H9 (cell line): Measurements from ENCODE around the gene PAK1. TPM values are rescaled to one million over a fixed set of nuclear protein-coding genes. Genes with fewer than 3 reads are reported as not detected.
A peak's percentile ranks its signal among the peaks of the same experiment; 100 is the strongest.

Source experiments
- DNase-seq: peaks from one replicate; pipeline ENCODE4 v3.0.0-alpha.2; 2017
- H2AFZ ChIP-seq: one replicate; pipeline ENCODE4 v1.6.1; 2013; ENCODE audit warnings: mild to moderate bottlenecking, low read length, control low read depth, moderate library complexity
- H2AK5ac ChIP-seq: 2 replicates; pipeline ENCODE4 v1.6.1; 2013; ENCODE audit warnings: low read length, control low read depth, mixed read lengths; ENCODE audit not compliant: insufficient read length
- H2BK120ac ChIP-seq: one replicate; pipeline ENCODE4 v1.6.1; 2013; ENCODE audit warnings: low read depth, mild to moderate bottlenecking, low read length, control low read depth, inconsistent platforms; ENCODE audit not compliant: poor library complexity, severe bottlenecking
- H2BK12ac ChIP-seq: 2 replicates; pipeline ENCODE4 v1.6.1; 2013; ENCODE audit warnings: low read length, control low read depth, mixed read lengths, low read depth; ENCODE audit not compliant: insufficient read length
- H2BK15ac ChIP-seq: 2 replicates; pipeline ENCODE4 v1.6.1; 2013; ENCODE audit warnings: low read depth, low read length, control low read depth
- H2BK20ac ChIP-seq: one replicate; pipeline ENCODE4 v1.6.1; 2013; ENCODE audit warnings: low read depth, mild to moderate bottlenecking, low read length, control low read depth, inconsistent platforms; ENCODE audit not compliant: poor library complexity, severe bottlenecking
- H2BK5ac ChIP-seq: 2 replicates; pipeline ENCODE4 v1.6.1; 2013; ENCODE audit warnings: low read length, control low read depth, mixed read lengths; ENCODE audit not compliant: insufficient read length
- H3K14ac ChIP-seq: 2 replicates; pipeline ENCODE4 v1.6.1; 2013; ENCODE audit warnings: low read length, control low read depth; ENCODE audit not compliant: insufficient read depth
- H3K18ac ChIP-seq: 2 replicates; pipeline ENCODE4 v1.6.1; 2013; ENCODE audit warnings: low read depth, mild to moderate bottlenecking, mixed read lengths, low read length, control low read depth; ENCODE audit not compliant: insufficient read length
- H3K23ac ChIP-seq: 2 replicates; pipeline ENCODE4 v1.6.1; 2013; ENCODE audit warnings: low read length, control low read depth, mixed read lengths, low read depth; ENCODE audit not compliant: insufficient read length
- H3K23me2 ChIP-seq: 2 replicates; pipeline ENCODE4 v1.6.1; 2013; ENCODE audit warnings: low read depth, mild to moderate bottlenecking, mixed read lengths, low read length, control low read depth; ENCODE audit not compliant: insufficient read length, poor library complexity, severe bottlenecking
- H3K27ac ChIP-seq: 2 replicates; pipeline ENCODE4 v1.5.1; 2013; ENCODE audit warnings: low read length, control low read depth, mixed read lengths, low read depth; ENCODE audit not compliant: insufficient read length
- H3K27me3 ChIP-seq: 2 replicates; pipeline ENCODE4 v1.6.1; 2013; ENCODE audit warnings: low read length, control low read depth, inconsistent platforms; ENCODE audit not compliant: insufficient read depth
- H3K4ac ChIP-seq: 2 replicates; pipeline ENCODE4 v1.6.1; 2013; ENCODE audit warnings: low read depth, mild to moderate bottlenecking, control low read depth, inconsistent platforms, low read length, moderate library complexity
- H3K4me1 ChIP-seq: 2 replicates; pipeline ENCODE4 v1.6.1; 2013; ENCODE audit warnings: low read length, control low read depth, inconsistent platforms; ENCODE audit not compliant: insufficient read depth
- H3K4me2 ChIP-seq: 2 replicates; pipeline ENCODE4 v1.6.1; 2013; ENCODE audit warnings: low read length, control low read depth, mixed read lengths; ENCODE audit not compliant: insufficient read length, insufficient read depth
- H3K56ac ChIP-seq: 2 replicates; pipeline ENCODE4 v1.6.1; 2013; ENCODE audit warnings: low read depth, mild to moderate bottlenecking, mixed read lengths, low read length, control low read depth; ENCODE audit not compliant: insufficient read length
- H3K79me1 ChIP-seq: 2 replicates; pipeline ENCODE4 v1.6.1; 2013; ENCODE audit warnings: low read depth, mild to moderate bottlenecking, moderate library complexity, low read length, control low read depth, inconsistent platforms; ENCODE audit not compliant: insufficient read depth, poor library complexity, severe bottlenecking
- H3K79me2 ChIP-seq: 2 replicates; pipeline ENCODE4 v1.6.1; 2013; ENCODE audit warnings: low read length, control low read depth, inconsistent platforms; ENCODE audit not compliant: insufficient read depth
- H3K9ac ChIP-seq: 2 replicates; pipeline ENCODE4 v1.6.1; 2013; ENCODE audit warnings: low read length, control low read depth, mixed read lengths; ENCODE audit not compliant: insufficient read length; ENCODE audit errors: extremely low read depth
- H3K9me3 ChIP-seq: one replicate; pipeline ENCODE4 v1.6.1; 2013; ENCODE audit warnings: low read depth, low read length, inconsistent platforms; ENCODE audit not compliant: control insufficient read depth
- H3T11ph ChIP-seq: one replicate; pipeline ENCODE4 v1.6.1; 2013; ENCODE audit warnings: mild to moderate bottlenecking, low read length, control low read depth, inconsistent platforms
- H4K20me1 ChIP-seq: one replicate; pipeline ENCODE4 v1.6.1; 2013; ENCODE audit not compliant: control insufficient read depth, insufficient read length, insufficient read depth
- H4K5ac ChIP-seq: 2 replicates; pipeline ENCODE4 v1.6.1; 2013; ENCODE audit warnings: low read depth, mild to moderate bottlenecking, mixed read lengths, low read length, control low read depth; ENCODE audit not compliant: insufficient read length
- H4K8ac ChIP-seq: replicated peaks from 2 replicates; pipeline ENCODE4 v1.6.1; 2013; ENCODE audit warnings: low read length, control low read depth, mixed read lengths, low read depth; ENCODE audit not compliant: insufficient read length
- H4K91ac ChIP-seq: 2 replicates; pipeline ENCODE4 v1.6.1; 2013; ENCODE audit warnings: low read depth, mild to moderate bottlenecking, moderate library complexity, mixed read lengths, low read length, control low read depth; ENCODE audit not compliant: insufficient read length
- H3K27ac Mint-ChIP-seq, 3 experiments: 2 replicates in 2 of 3; 3 replicates in 1 of 3; pipeline ENCODE4 v1.8.0; 2020 to 2021; ENCODE audit warnings: mixed read lengths in 3 of 3, mild to moderate bottlenecking in 1 of 3, moderate library complexity in 1 of 3
- H3K27me3 Mint-ChIP-seq: 2 replicates; pipeline ENCODE4 v1.8.0; 2021; ENCODE audit warnings: low read depth, mild to moderate bottlenecking, moderate library complexity, mixed read lengths
- H3K36me3 Mint-ChIP-seq, 3 experiments: 2 replicates in 2 of 3; 3 replicates in 1 of 3; pipeline ENCODE4 v1.8.0; 2020 to 2021; ENCODE audit warnings: low read depth in 3 of 3, mixed read lengths in 3 of 3; ENCODE audit not compliant: insufficient read depth in 1 of 3
- H3K4me1 Mint-ChIP-seq, 2 experiments: 2 replicates each; pipeline ENCODE4 v1.8.0; 2020; ENCODE audit warnings: mixed read lengths in 2 of 2
- H3K4me3 Mint-ChIP-seq, 2 experiments: 2 replicates in 1 of 2; 3 replicates in 1 of 2; pipeline ENCODE4 v1.8.0; 2020 to 2021; ENCODE audit warnings: mild to moderate bottlenecking in 2 of 2, mixed read lengths in 2 of 2, moderate library complexity in 1 of 2
- H3K9me3 Mint-ChIP-seq, 2 experiments: 2 replicates in 1 of 2; 3 replicates in 1 of 2; pipeline ENCODE4 v1.8.0; 2020; ENCODE audit warnings: mild to moderate bottlenecking in 2 of 2, mixed read lengths in 2 of 2, moderate library complexity in 1 of 2
- WGBS: extraction: QIAGEN DNeasy Blood & Tissue Kit; methylation state at CpG from one replicate; pipeline ENCODE4 v1.1.7; 2013; ENCODE audit warnings: missing lambda C conversion rate, low lambda C conversion rate, mixed read lengths; ENCODE audit not compliant: insufficient read length; ENCODE audit errors: extremely low coverage; 5-methylcytosine and 5-hydroxymethylcytosine counted together
- total RNA-seq: library from RNA; stranded (reverse); gene quantifications from 2 replicates; pipeline ENCODE4 v1.2.1, GENCODE V29; 2021
- TF ChIP-seq, protein P1 (sequence below): fragments of 200-600 bp; sonication (generic); conservative IDR thresholded peaks from 3 replicates; pipeline ENCODE4 v1.8.0; 2021; ENCODE audit warnings: antibody characterized with exemption, mild to moderate bottlenecking

PAK1 gene
- total RNA-seq, 1 experiment from 2014 or later: 122 TPM

DNA sequence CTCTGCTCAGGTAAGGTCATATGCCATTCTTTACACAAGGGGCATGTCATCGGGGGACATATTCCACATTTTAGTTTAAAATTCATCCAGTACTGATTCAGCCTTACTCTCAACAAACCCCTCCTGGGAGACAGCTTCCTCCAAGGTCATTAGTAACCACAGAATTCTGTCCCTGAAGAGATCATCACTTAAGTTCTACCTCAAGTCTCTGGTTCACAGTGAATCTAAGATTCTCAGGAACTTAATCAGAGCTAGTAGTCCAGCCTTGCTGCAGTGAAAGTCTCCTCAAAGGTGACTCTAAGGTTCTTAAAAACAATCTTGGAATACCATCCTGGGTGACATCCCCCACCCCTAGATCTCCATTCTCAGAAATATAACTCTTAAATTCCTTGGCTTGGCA lies 153.5 kb downstream of the PAK1 start:
- H3K9me3 ChIP-seq: no peaks in the 10 kb centered on the region
- Mint-ChIP-seq H3K36me3 (peaks cover 12 to 24% (median 14%) of the 10 kb centered on the region in 3 experiments; a peak in 6 of 7 replicates), H3K4me1 (0 out of 4 replicates have a peak, but pooled peaks cover 0 to 3% of the 10 kb centered on the region in 2 experiments), H3K27ac (peak overlapping the region in 1 of 3 experiments; percentile 68; a peak in 1 of 7 replicates), H3K27me3 (no peaks in the 10 kb centered on the region), H3K4me3 (no peak overlapping the region), H3K9me3 (no peaks in the 10 kb centered on the region)
- no peak overlapping the region for H4K8ac ChIP-seq
- no peaks in the 10 kb centered on the region for H3K23me2 ChIP-seq
- TF ChIP-seq, protein P1, sequence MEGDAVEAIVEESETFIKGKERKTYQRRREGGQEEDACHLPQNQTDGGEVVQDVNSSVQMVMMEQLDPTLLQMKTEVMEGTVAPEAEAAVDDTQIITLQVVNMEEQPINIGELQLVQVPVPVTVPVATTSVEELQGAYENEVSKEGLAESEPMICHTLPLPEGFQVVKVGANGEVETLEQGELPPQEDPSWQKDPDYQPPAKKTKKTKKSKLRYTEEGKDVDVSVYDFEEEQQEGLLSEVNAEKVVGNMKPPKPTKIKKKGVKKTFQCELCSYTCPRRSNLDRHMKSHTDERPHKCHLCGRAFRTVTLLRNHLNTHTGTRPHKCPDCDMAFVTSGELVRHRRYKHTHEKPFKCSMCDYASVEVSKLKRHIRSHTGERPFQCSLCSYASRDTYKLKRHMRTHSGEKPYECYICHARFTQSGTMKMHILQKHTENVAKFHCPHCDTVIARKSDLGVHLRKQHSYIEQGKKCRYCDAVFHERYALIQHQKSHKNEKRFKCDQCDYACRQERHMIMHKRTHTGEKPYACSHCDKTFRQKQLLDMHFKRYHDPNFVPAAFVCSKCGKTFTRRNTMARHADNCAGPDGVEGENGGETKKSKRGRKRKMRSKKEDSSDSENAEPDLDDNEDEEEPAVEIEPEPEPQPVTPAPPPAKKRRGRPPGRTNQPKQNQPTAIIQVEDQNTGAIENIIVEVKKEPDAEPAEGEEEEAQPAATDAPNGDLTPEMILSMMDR: no peak
- no peak overlapping the region for H2BK12ac ChIP-seq
- no peak overlapping the region for H3K27ac ChIP-seq
- no peak for DNase-seq
- H3K79me1 ChIP-seq: no peaks in the 10 kb centered on the region
- no peak overlapping the region for H3K4ac ChIP-seq
- H4K20me1 ChIP-seq: no peaks in the 10 kb centered on the region
- no peak overlapping the region for H3K4me2 ChIP-seq
- H3K23ac ChIP-seq: no peak overlapping the region
- H2BK5ac ChIP-seq: no peak overlapping the region
- no peak overlapping the region for H2AK5ac ChIP-seq
- H3K9ac ChIP-seq: no peak overlapping the region
- no peak overlapping the region for H2AFZ ChIP-seq
- no peak overlapping the region for H2BK15ac ChIP-seq
- no peak overlapping the region for H3K18ac ChIP-seq
- H2BK120ac ChIP-seq: no peak overlapping the region
- H3T11ph ChIP-seq: no peak overlapping the region
- no peak overlapping the region for H4K91ac ChIP-seq
- WGBS: no CpG with 5 or more reads among the region's 1 CpG
- no peak overlapping the region for H2BK20ac ChIP-seq
- no peak overlapping the region for H3K56ac ChIP-seq
- H3K14ac ChIP-seq: no peak overlapping the region
- H3K27me3 ChIP-seq: no peaks in the 10 kb centered on the region
- no peaks in the 10 kb centered on the region for H3K79me2 ChIP-seq
- H4K5ac ChIP-seq: no peak overlapping the region
- H3K4me1 ChIP-seq: no peaks in the 10 kb centered on the region
